K562 (cell line): Measurements from ENCODE around the gene WAS. TPM values are rescaled to one million over a fixed set of nuclear protein-coding genes. Genes with fewer than 3 reads are reported as not detected.

Experiments used
- ATF3 ChIP-seq, 2 experiments: fragments of 450-650 bp in 1 of 2; sonication (generic) in 1 of 2; formaldehyde crosslinking in 1 of 2; IDR thresholded peaks in 1 of 2; conservative IDR thresholded peaks in 1 of 2; 2 replicates each; pipeline versions ENCODE4 v1.6.1 to v1.8.1; 2016 to 2023; ENCODE audit warnings: mild to moderate bottlenecking in 2 of 2, moderate library complexity in 2 of 2, inconsistent platforms in 1 of 2, missing genetic modification reagents in 1 of 2
- E2F8 ChIP-seq: fragments of 450-650 bp; IDR thresholded peaks from 2 replicates; pipeline ENCODE4 v1.7.1; 2018; ENCODE audit warnings: mild to moderate bottlenecking, low read depth; ENCODE audit not compliant: partially characterized antibody
- EHMT2 ChIP-seq: fragments of 450-650 bp; IDR thresholded peaks from 2 replicates; pipeline ENCODE4 v1.6.1; 2018; ENCODE audit warnings: antibody characterized with exemption
- KLF13 ChIP-seq: fragments of 450-650 bp; IDR thresholded peaks from 2 replicates; pipeline ENCODE4 v1.6.1; 2016; ENCODE audit warnings: missing genetic modification characterization, low read depth, mild to moderate bottlenecking, missing compliant biosample characterization, moderate library complexity, borderline replicate concordance
- KLF6 ChIP-seq: fragments of 250-450 bp; sonication (Bioruptor Pico); IDR thresholded peaks from 2 replicates; pipeline ENCODE4 v1.4.0; 2020; ENCODE audit warnings: mild to moderate bottlenecking, moderate library complexity, borderline replicate concordance
- MAFG ChIP-seq: fragments of 450-650 bp; conservative IDR thresholded peaks from 2 replicates; pipeline ENCODE4 v1.6.1; 2016; ENCODE audit warnings: missing genetic modification characterization, missing compliant biosample characterization
- POLR2G ChIP-seq: fragments of 200-400 bp; formaldehyde crosslinking; IDR thresholded peaks from 2 replicates; pipeline ENCODE4 v1.6.1; 2017; ENCODE audit warnings: low read depth, mild to moderate bottlenecking, antibody characterized with exemption, low read length, moderate library complexity
- ZBTB2 ChIP-seq: fragments of 450-650 bp; IDR thresholded peaks from 2 replicates; pipeline ENCODE4 v1.6.1; 2016; ENCODE audit warnings: antibody characterized with exemption
- ZBTB7A ChIP-seq: IDR thresholded peaks from 2 replicates; pipeline ENCODE4 v1.6.1; 2011; ENCODE audit warnings: low read depth, mild to moderate bottlenecking, low read length, moderate library complexity, borderline replicate concordance; ENCODE audit not compliant: control insufficient read depth
- ZNF146 ChIP-seq: IDR thresholded peaks from one replicate; pipeline ENCODE4 v1.6.1; 2018; ENCODE audit warnings: missing compliant biosample characterization; ENCODE audit not compliant: unreplicated experiment
- ZNF318 ChIP-seq, 2 experiments: fragments of 450-650 bp; IDR thresholded peaks; 2 replicates each; pipeline ENCODE4 v1.6.1; 2016; ENCODE audit warnings: mild to moderate bottlenecking in 2 of 2, borderline replicate concordance in 1 of 2, low read depth in 1 of 2, moderate library complexity in 1 of 2
- polyA plus RNA-seq, 8 experiments: library from polyadenylated mRNA; depleted of rRNA in 4 of 8; stranded (reverse) in 5 of 8; unstranded in 3 of 8; fragments of >200 nt; fragmentation: Nextera tagmentation in 2 of 8; fragmentation: Illumina TruSeq in 1 of 8; extraction: Ambion mirVana in 2 of 8; extraction: Trizol in 1 of 8; gene quantifications; 2 replicates each; pipeline versions ENCODE4 v1.2.1 to v1.2.3, GENCODE V29; 2011 to 2014; ENCODE audit warnings: inconsistent platforms in 1 of 8, missing spikeins in 1 of 8
- total RNA-seq, 7 experiments: library from RNA; depleted of rRNA in 6 of 7; stranded (reverse); fragments of >200 nt in 6 of 7; fragmentation: Illumina TruSeq in 2 of 7; extraction: Trizol in 2 of 7; gene quantifications; 2 replicates each; pipeline versions ENCODE4 v1.2.1 to v1.2.3, GENCODE V29; 2011 to 2021; ENCODE audit warnings: low replicate concordance in 1 of 7

Gene WAS
- total and polyA plus RNA-seq, 9 of the 15 experiments (the other 6 are each of a cell fraction or from before 2014, with no cell fraction given), result 0.11 to 16.1 (median 3.8) TPM

GRCh38 chrX:48676106-48676892, 7.3 kb upstream of the WAS start (continued):
- TF ChIP-seq E2F8, result no peak
- no peak for TF ChIP-seq KLF13 (tag)
- TF ChIP-seq ATF3 (IDR thresholded peaks at IDR 0.05), result no peak
- TF ChIP-seq ATF3 (CRISPR knock-in tag; conservative IDR thresholded peaks at IDR 0.05), result no peak; the same call in 1 of the 2 replicates
- no peak for TF ChIP-seq ZBTB7A
- no peak for TF ChIP-seq MAFG
- no peak for TF ChIP-seq ZNF318 (IDR thresholded peaks at IDR 0.05; ENCODE audit: borderline replicate concordance in 1 of 2, low read depth in 1 of 2)
- TF ChIP-seq ZNF146 (CRISPR knock-in tag), result no peak
- peak; percentile 78 for TF ChIP-seq ZBTB2
- TF ChIP-seq POLR2G, result peak; percentile 93
- TF ChIP-seq KLF6 (CRISPR knock-in tag), result no peak
- no peak for TF ChIP-seq EHMT2
